DOHH2 (cell line): ENCODE data around the gene MARF1.

Source experiments
- H3F3A ChIP-seq: fragments of 200-600 bp; sonication (generic), shearing (Covaris generic); 2 replicates; pipeline ENCODE4 v1.6.0; 2016; ENCODE audit warnings: antibody characterized with exemption, mild to moderate bottlenecking; ENCODE audit not compliant: control insufficient read depth, insufficient read depth
- H3K27ac ChIP-seq: fragments of 200-600 bp; sonication (generic); 2 replicates; pipeline ENCODE4 v1.5.1; 2014; ENCODE audit warnings: low read depth, mild to moderate bottlenecking, low read length, moderate library complexity
- H3K27me3 ChIP-seq: fragments of 200-600 bp; sonication (generic); 2 replicates; pipeline ENCODE4 v1.6.1; 2014; ENCODE audit warnings: mild to moderate bottlenecking, low read length, mixed read lengths; ENCODE audit not compliant: control insufficient read depth
- H3K36me3 ChIP-seq: fragments of 200-600 bp; sonication (generic); 2 replicates; pipeline ENCODE4 v1.6.1; 2014; ENCODE audit warnings: mild to moderate bottlenecking, low read length, moderate library complexity, mixed read lengths; ENCODE audit not compliant: control insufficient read depth
- H3K4me1 ChIP-seq: fragments of 200-600 bp; sonication (generic); 2 replicates; pipeline ENCODE4 v1.6.1; 2014; ENCODE audit warnings: mild to moderate bottlenecking, low read length, mixed read lengths; ENCODE audit not compliant: control insufficient read depth
- H3K4me2 ChIP-seq: fragments of 200-600 bp; sonication (generic); 2 replicates; pipeline ENCODE4 v1.6.0; 2014; ENCODE audit warnings: mild to moderate bottlenecking, low read length, moderate library complexity
- H3K4me3 ChIP-seq: fragments of 200-600 bp; sonication (generic); 2 replicates; pipeline ENCODE4 v1.5.1; 2014; ENCODE audit warnings: mild to moderate bottlenecking, low read length, mixed read lengths
- H3K79me2 ChIP-seq: fragments of 200-600 bp; sonication (generic); 2 replicates; pipeline ENCODE4 v1.6.1; 2014; ENCODE audit warnings: mild to moderate bottlenecking, low read length, mixed read lengths; ENCODE audit not compliant: control insufficient read depth
- H3K9me2 ChIP-seq: fragments of 200-600 bp; sonication (generic); replicated peaks from 2 replicates; pipeline ENCODE4 v1.6.1; 2014; ENCODE audit warnings: mild to moderate bottlenecking, low read length, mixed read lengths; ENCODE audit not compliant: control insufficient read depth
- H3K9me3 ChIP-seq: fragments of 200-600 bp; sonication (generic); 2 replicates; pipeline ENCODE4 v1.6.1; 2014; ENCODE audit warnings: antibody characterized with exemption, low read length, mixed read lengths; ENCODE audit not compliant: control insufficient read depth, insufficient read depth
- H4K20me1 ChIP-seq: fragments of 200-600 bp; sonication (generic); 2 replicates; pipeline ENCODE4 v1.6.0; 2014; ENCODE audit warnings: low read depth, mild to moderate bottlenecking, antibody characterized with exemption, low read length, moderate library complexity; ENCODE audit not compliant: control insufficient read depth, insufficient read depth
- EZH2phosphoT487 ChIP-seq: fragments of 200-600 bp; sonication (generic); IDR thresholded peaks from 2 replicates; pipeline ENCODE4 v1.6.1; 2017; ENCODE audit warnings: borderline replicate concordance, mild to moderate bottlenecking, antibody characterized with exemption, low read length, moderate library complexity, mixed read lengths
- TF ChIP-seq, protein P1 (sequence below): fragments of 200-600 bp; sonication (generic); IDR thresholded peaks from one replicate; pipeline ENCODE4 v1.5.1; 2014; ENCODE audit warnings: antibody characterized with exemption, mild to moderate bottlenecking, low read depth, low read length; ENCODE audit not compliant: poor library complexity, severe bottlenecking

MARF1 gene

DNA sequence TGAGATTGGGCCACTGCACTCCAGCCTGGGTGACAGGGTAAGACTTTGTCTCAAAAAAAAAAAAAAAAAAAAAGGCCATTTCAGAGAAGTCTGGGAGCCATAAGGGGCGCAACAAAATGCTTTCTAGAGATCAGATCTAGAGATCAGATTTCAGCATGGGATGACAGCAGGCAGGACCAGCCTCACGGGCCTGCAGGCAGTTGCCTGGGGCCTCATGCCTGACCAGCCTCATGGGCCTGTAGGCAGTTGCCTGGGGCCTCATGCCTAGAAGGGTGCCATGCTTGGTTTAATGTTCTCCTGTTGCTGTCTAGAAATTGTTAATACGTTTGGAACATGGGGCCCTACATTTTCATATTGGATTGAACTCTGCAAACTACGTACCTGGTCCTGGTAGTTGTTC, 59.4 kb downstream of the MARF1 start:
- no peak for TF ChIP-seq EZH2phosphoT487
- TF ChIP-seq, protein P1, sequence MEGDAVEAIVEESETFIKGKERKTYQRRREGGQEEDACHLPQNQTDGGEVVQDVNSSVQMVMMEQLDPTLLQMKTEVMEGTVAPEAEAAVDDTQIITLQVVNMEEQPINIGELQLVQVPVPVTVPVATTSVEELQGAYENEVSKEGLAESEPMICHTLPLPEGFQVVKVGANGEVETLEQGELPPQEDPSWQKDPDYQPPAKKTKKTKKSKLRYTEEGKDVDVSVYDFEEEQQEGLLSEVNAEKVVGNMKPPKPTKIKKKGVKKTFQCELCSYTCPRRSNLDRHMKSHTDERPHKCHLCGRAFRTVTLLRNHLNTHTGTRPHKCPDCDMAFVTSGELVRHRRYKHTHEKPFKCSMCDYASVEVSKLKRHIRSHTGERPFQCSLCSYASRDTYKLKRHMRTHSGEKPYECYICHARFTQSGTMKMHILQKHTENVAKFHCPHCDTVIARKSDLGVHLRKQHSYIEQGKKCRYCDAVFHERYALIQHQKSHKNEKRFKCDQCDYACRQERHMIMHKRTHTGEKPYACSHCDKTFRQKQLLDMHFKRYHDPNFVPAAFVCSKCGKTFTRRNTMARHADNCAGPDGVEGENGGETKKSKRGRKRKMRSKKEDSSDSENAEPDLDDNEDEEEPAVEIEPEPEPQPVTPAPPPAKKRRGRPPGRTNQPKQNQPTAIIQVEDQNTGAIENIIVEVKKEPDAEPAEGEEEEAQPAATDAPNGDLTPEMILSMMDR: no peak
- no peaks in the 10 kb centered on the region for H3K27me3 ChIP-seq

DNA sequence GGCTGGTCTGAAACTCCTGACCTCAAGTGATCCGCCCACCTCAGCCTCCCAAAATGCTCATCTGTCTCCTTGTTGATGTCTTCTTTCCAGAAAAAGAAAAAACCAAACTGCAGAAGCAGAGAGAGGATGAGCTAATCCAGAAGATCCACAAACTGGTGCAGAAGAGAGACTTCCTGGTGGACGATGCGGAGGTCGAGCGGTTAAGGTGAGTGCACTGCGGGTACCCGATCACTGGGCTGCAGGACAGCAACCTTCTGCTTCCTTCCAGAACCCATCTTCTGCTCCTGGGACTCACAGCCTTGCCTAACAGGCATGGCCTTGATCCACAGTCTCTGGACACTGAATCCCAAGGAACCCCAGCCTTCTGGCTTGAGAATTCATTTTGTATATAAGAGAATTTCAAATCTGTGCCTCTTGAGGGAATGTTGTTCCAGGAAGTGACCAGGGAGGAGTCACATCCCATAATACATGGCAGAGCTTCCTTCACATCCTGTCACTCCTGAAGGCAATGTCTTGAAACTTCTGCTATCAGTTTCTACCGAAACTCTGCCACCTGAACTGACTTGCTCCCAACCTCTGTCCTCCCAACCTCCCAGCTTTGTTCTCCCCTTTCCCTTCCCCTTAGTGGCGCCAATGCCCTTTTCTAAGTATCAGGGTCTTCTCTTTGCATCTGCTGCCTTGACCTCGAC, 61.7 kb downstream of the MARF1 start:
- no peaks in the 10 kb centered on the region for H3K9me2 ChIP-seq
- H3K4me1 ChIP-seq: peaks cover 6% of the 10 kb centered on the region; the same call in 1 of the 2 replicates
- no peak overlapping the region for H3K4me3 ChIP-seq
- H3K27me3 ChIP-seq: no peaks in the 10 kb centered on the region
- H3F3A ChIP-seq: no peaks in the 10 kb centered on the region
- H3K27ac ChIP-seq: no peak overlapping the region
- no peaks in the 10 kb centered on the region for H3K79me2 ChIP-seq
- no peaks in the 10 kb centered on the region for H4K20me1 ChIP-seq
- H3K36me3 ChIP-seq: no peaks in the 10 kb centered on the region
- no peak overlapping the region for H3K4me2 ChIP-seq
- H3K9me3 ChIP-seq: no peaks in the 10 kb centered on the region; the same call in 1 of the 2 replicates
- TF ChIP-seq, protein P1: no peak
- TF ChIP-seq EZH2phosphoT487: no peak

More for the DNA sequence above, 59.4 kb downstream of the MARF1 start:
- Histone ChIP-seq H3K4me2 (no peak overlapping the region), H3K9me3 (peaks cover 3% of the 10 kb centered on the region; the same call in 1 of the 2 replicates), H3K27ac (no peak overlapping the region), H3K36me3 (no peaks in the 10 kb centered on the region), H4K20me1 (no peaks in the 10 kb centered on the region), H3K79me2 (no peaks in the 10 kb centered on the region), H3F3A (no peaks in the 10 kb centered on the region), H3K9me2 (no peaks in the 10 kb centered on the region), H3K4me1 (no peaks in the 10 kb centered on the region), H3K4me3 (no peak overlapping the region)

DNA sequence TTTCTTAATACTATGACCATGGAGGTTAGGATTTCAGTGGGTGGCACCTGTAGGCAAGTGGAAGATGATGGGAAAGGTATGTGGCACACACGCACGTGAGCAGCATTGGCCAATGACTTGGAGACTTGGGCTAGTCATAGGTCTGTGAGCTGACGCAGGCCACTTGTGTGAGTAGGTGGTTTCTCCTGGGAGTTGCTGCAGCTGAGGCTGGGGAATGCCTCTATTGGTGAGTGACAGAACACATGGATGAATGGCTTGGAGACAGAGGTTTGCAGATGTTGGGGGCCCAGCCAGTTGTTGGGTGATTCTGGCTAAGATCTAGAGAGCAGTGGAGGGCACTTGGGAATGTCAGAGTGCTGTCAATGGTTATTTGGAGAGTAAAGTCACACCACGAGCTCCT, 64.1 kb downstream of the MARF1 start:
- H3K4me3 ChIP-seq: no peak overlapping the region
- H3K9me3 ChIP-seq: no peaks in the 10 kb centered on the region; the same call in 1 of the 2 replicates
- H3F3A ChIP-seq: no peaks in the 10 kb centered on the region
- peaks cover 6% of the 10 kb centered on the region; the same call in 1 of the 2 replicates for H3K4me1 ChIP-seq
- TF ChIP-seq, protein P1: no peak
- no peaks in the 10 kb centered on the region for H4K20me1 ChIP-seq
- H3K36me3 ChIP-seq: no peaks in the 10 kb centered on the region
- no peaks in the 10 kb centered on the region for H3K9me2 ChIP-seq
- no peaks in the 10 kb centered on the region for H3K27me3 ChIP-seq
- no peak overlapping the region for H3K27ac ChIP-seq
- no peaks in the 10 kb centered on the region for H3K79me2 ChIP-seq
- no peak overlapping the region for H3K4me2 ChIP-seq
